GM11168 (cell line): ENCODE results near the gene LFNG.

ENCODE experiments used
- in situ Hi-C: fragments of 300-500 bp; cut with MboI; formaldehyde crosslinking; loops from one replicate; pipeline ENCODE4 v1.12.0; 2022; ENCODE audit warnings: low sequenced_read_pairs; ENCODE audit not compliant: unreplicated experiment

The LFNG gene

DNA sequence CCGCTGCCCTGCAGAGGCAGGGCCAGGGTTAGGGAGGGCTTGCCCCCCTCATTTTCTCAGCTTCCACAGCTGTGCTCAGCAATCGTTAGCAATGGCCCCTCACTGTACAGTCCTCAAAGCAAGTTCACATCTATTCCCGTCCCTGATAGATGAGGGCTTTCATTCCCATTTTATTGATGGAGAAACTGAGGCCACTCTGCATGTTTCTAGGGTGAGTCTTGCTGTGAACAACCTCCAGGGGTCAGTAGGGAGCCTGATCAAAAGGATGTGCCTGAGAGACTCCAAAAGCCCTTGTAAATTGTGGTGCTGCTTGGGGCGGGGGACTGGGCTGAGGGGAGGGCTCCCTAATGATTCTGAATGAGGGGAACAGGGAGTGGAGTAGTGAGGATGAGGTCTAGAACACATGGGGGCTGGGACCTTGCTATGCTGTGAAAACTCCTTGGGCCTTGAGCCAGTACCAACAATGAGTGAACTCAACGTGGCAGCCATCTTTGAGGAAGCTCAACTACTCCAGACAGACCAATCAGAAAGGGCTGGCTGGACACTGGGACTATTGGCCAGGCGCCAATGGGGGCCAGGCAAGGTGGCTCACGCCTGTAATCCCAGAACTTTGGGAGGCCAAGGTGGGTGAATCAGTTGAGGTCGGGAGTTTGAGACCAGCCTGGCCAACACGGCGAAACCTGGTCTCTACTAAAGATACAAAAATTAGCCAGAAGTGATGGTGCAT lies 36.7 kb upstream of the LFNG start:
- in situ Hi-C loops = no loop called here

GRCh38 chr7:2483494-2483893 lies 36.1 kb upstream of the LFNG start:
- in situ Hi-C loops = no loop called here

- in situ Hi-C loops = no loop called here
These were observed 34.7 kb upstream of the LFNG start for GRCh38 chr7:2484868-2485267.

GRCh38 chr7:2487586-2488271 lies 31.8 kb upstream of the LFNG start:
- in situ Hi-C loops = no loop called here

GRCh38 chr7:2488272-2488645 lies 31.3 kb upstream of the LFNG start:
- in situ Hi-C loops = no loop called here

DNA sequence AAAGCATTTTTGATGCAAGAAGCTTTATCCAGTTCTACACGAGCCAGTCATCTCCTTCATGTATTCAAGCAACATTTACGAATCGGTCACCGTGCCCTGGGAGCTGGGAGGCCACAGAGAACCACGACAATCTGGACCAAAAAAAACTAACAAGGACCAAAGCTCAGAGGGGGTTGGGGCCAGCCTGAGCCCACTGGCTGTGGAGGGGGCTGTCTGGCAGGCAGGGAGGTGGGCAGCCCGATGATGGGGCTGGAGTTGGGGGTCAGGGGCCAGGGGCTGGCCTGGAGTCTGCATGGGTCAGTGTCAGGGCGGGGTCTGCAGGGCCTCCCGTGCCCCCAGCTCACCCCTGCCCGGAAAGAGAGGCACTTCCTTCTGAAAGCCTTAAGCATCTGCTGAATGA lies 30.9 kb upstream of the LFNG start:
- in situ Hi-C loops = no loop called here

DNA sequence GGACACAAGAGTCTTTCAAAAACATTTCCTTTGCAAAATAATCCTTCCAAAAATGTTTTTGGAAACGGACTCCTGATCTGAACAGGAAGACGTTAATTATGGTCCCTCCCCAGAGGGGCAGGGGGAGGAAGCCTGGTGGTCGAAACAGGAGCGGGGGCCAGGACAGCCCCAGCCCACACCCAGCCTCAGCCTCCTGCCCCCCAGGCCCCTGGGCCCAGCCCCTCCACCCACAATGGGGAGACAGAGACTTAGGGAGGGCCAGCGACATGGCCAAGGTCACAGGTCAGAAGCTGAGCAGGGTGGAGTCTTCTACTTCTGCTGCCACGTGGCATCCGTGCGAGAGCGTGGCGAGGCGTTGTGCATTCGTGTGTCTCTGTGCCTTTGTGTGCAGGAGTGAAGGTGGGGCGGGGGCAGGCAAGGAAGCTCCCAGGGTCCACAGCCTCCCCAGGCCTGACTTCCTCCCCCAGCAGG lies 29.4 kb upstream of the LFNG start:
- in situ Hi-C loops = no loop called here

DNA sequence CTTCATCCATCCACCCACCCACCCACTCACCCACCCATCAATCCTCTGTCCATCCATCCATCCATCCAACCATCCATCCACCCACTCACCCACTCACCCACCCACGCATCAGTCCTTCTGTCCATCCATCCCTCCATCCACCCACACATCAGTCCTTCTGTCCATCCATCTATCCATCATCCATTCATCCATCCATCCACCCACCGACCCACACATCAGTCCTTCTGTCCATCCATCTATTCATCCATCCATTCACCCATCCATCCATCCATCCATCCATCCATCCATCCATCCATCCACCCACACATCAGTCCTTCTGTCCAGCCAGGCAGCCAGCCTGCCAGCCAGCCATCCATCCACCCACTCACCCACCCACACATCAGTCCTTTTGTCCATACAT lies 27.5 kb upstream of the LFNG start:
- in situ Hi-C loops = no loop called here

- in situ Hi-C loops = no loop called here
These were observed 26.1 kb upstream of the LFNG start for GRCh38 chr7:2493205-2494164.

GRCh38 chr7:2494191-2495130 lies 25.1 kb upstream of the LFNG start:
- in situ Hi-C loops = no loop called here

DNA sequence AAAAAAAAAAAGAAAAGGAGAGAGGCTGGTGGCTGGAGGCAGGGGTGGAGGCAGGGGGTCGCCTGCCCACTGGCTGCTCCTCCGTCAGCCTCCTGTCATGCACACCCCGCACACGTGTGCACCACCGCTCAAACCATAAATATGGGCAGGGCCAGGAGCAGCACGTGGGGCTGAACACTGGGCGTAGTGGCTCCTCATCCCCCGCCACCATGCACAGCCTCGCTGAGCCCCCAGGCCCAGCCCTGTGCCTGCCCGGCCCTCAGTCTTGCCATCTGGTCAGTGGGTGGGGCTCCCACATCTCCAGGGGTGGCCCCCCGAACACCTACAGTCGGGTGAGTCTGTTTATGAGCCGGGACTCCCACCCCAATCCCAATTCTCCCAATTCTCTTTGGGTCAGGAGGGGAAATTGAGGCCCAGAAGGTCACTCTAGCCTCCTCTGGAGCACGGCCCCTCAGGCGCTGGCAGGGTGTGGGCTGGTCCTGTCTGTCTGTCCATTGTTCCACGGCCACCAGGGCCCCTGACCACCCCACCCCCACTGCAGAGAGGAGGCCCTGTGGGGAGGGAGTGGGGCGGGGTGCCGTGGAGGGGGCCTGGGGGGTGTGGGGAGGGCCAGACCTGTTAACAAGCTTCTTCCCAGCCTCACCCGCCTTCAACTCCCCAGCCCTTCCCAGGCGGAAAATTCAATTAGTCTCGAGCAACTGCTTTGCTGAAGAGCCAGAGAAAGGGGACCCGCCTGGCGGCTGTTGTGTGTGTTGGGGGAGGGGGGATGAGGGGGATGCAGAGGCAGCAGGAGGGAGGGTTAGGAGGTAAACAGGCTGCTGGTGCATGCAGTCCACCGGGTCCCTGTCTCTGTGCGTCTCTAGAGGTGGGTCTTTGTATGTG lies 23.9 kb upstream of the LFNG start:
- in situ Hi-C loops = no loop called here

GRCh38 chr7:2496375-2496774 lies 23.2 kb upstream of the LFNG start:
- in situ Hi-C loops = no loop called here

DNA sequence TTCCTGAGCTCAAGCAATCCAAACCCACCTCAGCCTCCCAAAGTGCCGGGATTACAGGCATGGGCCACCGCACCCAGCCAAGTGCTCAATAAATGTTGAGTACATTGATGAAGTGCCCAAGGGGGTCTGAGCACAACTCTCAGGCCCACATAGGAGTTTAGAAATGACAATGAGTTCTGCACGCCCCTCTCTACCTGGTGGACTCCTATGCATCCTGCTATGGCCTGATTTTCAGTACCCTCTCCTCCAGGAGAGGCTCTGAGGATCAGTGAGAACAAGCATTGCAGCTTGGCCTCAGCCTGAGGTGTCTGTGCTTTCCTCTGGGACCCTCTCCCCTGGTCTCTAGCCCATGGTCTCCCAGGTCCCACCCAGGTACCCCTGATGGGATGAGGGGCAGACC lies 22.5 kb upstream of the LFNG start:
- in situ Hi-C loops = no loop called here

- in situ Hi-C loops = no loop called here
These were observed 21.9 kb upstream of the LFNG start for GRCh38 chr7:2497500-2498336.

DNA sequence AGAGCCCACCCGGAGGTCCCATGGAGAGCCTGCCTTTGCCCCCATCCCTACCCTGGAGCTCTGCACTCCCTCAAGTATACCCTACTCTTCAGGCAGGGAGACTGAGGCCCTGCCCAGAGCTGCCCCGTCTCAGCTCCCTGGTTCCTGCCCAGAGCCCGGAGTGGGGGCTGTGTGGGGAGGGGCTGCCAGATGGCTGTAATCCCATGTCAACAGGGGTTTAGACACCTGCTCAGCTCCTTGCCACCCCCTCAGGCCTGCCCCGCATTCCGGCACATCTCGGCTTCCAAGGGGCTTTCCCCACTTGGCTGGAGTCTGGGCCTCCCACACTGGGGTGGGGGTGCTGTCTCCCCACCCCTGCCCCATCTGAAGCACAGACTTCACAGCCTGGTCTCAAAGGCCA lies 20.9 kb upstream of the LFNG start:
- in situ Hi-C loops = no loop called here

- in situ Hi-C loops = no loop called here
These were observed 20.4 kb upstream of the LFNG start for GRCh38 chr7:2499181-2499580.

- in situ Hi-C loops = no loop called here
These were observed 19.7 kb upstream of the LFNG start for GRCh38 chr7:2499719-2500430.
